Measurements from ENCODE around the gene NETO2. TPM values are rescaled to one million over a fixed set of nuclear protein-coding genes. Genes with fewer than 3 reads are reported as not detected.
"Not testable (repeated sequence)": the region's sequence is repeated elsewhere in the genome, so short reads cannot be mapped to it uniquely, and the experiment has no call there.

Gene NETO2
- total RNA-seq, 1 donor from 2014 or later, result 27.5 TPM

DNA sequence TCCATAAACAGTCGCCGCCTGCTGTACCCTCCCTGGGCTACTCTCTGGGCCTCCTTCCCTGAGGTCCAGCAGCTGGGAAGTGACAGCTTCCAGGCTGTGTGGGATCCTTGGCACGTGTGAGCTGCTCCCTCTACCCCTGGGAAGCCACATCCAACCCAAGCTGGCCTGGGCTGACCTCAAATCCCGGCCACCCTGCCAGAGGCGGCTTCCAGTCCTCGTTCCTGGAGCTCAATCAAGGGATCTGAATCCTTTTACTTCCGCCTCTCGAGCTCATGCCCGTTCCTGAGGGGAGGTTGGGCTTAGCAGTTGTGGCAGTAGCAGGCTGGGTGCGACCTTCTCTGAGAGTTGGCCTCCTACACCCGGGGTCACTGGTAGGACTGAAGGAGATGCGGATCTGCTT lies 82.5 kb downstream of the NETO2 start:
- Mint-ChIP-seq H3K27ac (no peak overlapping the region), H3K4me1 (no peaks in the 10 kb centered on the region), H3K9me3 (peaks cover 13% of the 10 kb centered on the region), H3K4me3 (no peak overlapping the region), H3K36me3 (no peaks in the 10 kb centered on the region), H3K27me3 (ENCODE audit: low read depth) (no peaks in the 10 kb centered on the region)
- peak in 1 of 2 experiments; percentile 34 for DNase-seq (ENCODE audit: low spot score in 2 of 2, unreplicated experiment in 2 of 2)
- TF ChIP-seq, protein P1, sequence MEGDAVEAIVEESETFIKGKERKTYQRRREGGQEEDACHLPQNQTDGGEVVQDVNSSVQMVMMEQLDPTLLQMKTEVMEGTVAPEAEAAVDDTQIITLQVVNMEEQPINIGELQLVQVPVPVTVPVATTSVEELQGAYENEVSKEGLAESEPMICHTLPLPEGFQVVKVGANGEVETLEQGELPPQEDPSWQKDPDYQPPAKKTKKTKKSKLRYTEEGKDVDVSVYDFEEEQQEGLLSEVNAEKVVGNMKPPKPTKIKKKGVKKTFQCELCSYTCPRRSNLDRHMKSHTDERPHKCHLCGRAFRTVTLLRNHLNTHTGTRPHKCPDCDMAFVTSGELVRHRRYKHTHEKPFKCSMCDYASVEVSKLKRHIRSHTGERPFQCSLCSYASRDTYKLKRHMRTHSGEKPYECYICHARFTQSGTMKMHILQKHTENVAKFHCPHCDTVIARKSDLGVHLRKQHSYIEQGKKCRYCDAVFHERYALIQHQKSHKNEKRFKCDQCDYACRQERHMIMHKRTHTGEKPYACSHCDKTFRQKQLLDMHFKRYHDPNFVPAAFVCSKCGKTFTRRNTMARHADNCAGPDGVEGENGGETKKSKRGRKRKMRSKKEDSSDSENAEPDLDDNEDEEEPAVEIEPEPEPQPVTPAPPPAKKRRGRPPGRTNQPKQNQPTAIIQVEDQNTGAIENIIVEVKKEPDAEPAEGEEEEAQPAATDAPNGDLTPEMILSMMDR (IDR thresholded peaks at IDR 0.05; ENCODE audit: unreplicated experiment), result no peak

DNA sequence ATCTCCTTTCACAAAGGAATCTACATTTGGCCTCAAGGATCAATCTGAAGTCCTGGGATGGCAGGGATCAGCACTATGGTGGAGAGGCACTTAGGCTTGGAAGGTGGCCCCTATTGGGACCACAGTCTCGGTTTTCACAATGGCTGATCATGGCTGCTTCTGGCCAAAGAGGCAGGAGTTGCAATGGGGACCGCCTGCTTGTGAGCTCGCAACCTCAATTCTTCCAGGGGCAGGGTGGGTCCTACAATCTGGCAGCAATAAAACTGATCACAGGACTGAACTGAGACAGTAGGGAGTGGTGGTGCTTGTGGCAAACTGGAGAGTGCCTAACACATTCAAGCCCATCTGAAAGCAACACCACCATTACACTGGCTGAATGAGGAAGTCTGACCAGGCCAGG lies 83.1 kb downstream of the NETO2 start:
- TF ChIP-seq, protein P1 (IDR thresholded peaks at IDR 0.05; ENCODE audit: unreplicated experiment), result no peak
- no peak overlapping the region for H3K27ac Mint-ChIP-seq

DNA sequence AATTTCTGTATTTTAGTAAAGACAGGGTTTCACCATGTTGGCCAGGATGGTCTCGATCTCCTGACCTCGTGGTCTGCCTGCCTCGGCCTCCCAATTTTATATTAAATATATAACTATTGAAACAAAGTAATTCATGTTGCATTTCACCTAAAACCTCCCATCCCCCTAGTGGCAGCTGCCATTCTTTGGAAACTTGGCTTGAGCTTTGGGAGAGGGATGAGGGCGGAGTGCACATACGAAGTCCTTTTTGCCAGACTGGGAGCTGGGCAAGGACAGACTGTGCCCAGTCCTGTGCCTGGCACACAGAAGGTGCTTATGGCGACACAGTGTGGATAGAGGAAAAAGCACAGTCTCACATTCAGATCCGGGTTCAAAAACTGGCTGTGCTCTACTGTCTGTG lies 83.8 kb downstream of the NETO2 start:
- Mint-ChIP-seq H3K27ac (no peak overlapping the region), H3K4me1 (no peaks in the 10 kb centered on the region), H3K27me3 (ENCODE audit: low read depth) (no peaks in the 10 kb centered on the region), H3K9me3 (peaks cover 13% of the 10 kb centered on the region), H3K4me3 (no peak overlapping the region), H3K36me3 (no peaks in the 10 kb centered on the region)
- no peak for DNase-seq (ENCODE audit: low spot score in 2 of 2, unreplicated experiment in 2 of 2)
- TF ChIP-seq, protein P1 (IDR thresholded peaks at IDR 0.05; ENCODE audit: unreplicated experiment), result peak; percentile 26

More for the DNA sequence above, 83.1 kb downstream of the NETO2 start:
- Mint-ChIP-seq H3K36me3 (no peaks in the 10 kb centered on the region), H3K27me3 (ENCODE audit: low read depth) (no peaks in the 10 kb centered on the region), H3K4me3 (no peak overlapping the region), H3K4me1 (no peaks in the 10 kb centered on the region), H3K9me3 (peaks cover 13% of the 10 kb centered on the region)
- peak in 1 of 2 experiments; percentile 7 for DNase-seq (ENCODE audit: low spot score in 2 of 2, unreplicated experiment in 2 of 2)

DNA sequence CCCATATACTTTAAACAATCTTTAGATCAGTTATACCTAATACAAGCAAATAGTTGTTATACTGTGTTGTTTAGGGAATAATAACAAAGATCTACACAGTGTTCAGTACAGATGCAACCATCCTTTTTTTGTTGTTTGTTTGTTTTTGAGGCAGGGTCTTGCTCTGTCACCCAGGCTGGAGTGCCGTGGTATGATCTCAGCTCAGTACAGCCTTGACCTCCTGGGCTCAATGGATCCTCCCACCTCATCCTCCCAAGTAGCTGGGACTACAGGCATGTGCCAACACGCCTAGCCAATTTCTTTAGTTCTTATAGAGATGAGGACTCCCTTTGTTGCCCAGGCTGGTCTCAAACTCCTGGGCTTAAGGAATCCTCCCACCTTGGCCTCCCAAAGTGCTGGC lies 84.6 kb downstream of the NETO2 start:
- not testable (repeated sequence) for DNase-seq (ENCODE audit: low spot score in 2 of 2, unreplicated experiment in 2 of 2)

DNA sequence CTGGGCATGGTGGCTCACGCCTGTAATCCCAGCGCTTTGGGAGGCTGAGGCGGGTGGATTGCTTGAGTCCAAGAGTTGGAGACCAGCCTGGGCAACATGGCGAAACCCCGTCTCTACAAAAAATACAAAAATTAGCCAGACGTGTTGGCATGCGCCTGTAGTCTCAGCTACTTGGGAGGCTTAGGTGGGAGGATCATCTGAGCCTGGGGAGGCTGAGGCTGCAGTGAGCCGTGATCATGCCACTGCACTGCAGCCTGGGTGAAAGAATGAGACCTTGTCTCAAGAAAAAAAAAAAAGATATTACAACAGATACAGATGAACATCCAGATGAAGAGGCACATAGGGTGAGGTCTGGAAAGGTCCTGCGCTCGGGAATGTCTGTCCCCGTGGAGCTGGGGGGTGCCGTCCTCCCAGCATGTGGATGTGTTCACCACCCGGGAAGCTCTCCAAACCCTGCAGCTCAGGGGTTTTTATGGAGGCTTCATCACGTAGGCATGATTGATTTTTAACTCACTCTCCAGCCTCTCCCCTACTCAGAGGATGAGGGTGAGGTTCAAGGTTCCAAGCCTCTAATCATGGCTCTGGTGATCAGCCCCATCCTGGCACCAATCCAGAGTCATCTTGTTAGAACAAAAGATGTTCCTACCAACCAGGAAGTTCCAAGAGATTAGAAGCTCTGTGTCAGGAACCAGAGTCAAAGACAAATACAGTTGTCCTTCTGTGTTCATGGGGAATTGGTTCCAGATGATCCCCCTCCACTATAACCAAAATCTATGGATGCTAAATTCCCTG lies 85.3 kb downstream of the NETO2 start:
- Mint-ChIP-seq H3K4me3 (no peak overlapping the region), H3K9me3 (peaks cover 13% of the 10 kb centered on the region), H3K4me1 (no peaks in the 10 kb centered on the region), H3K27ac (no peak overlapping the region), H3K36me3 (no peaks in the 10 kb centered on the region), H3K27me3 (ENCODE audit: low read depth) (no peaks in the 10 kb centered on the region)
- DNase-seq (ENCODE audit: low spot score in 2 of 2, unreplicated experiment in 2 of 2), result no peak
- TF ChIP-seq, protein P1 (IDR thresholded peaks at IDR 0.05; ENCODE audit: unreplicated experiment), result no peak

More for the DNA sequence above, 84.6 kb downstream of the NETO2 start:
- H3K4me1 Mint-ChIP-seq; H3K4me3 Mint-ChIP-seq; H3K27ac Mint-ChIP-seq; H3K27me3 Mint-ChIP-seq (ENCODE audit: low read depth); H3K36me3 Mint-ChIP-seq: not testable (repeated sequence)
- H3K9me3 Mint-ChIP-seq, result peaks cover 13% of the 10 kb centered on the region

DNA sequence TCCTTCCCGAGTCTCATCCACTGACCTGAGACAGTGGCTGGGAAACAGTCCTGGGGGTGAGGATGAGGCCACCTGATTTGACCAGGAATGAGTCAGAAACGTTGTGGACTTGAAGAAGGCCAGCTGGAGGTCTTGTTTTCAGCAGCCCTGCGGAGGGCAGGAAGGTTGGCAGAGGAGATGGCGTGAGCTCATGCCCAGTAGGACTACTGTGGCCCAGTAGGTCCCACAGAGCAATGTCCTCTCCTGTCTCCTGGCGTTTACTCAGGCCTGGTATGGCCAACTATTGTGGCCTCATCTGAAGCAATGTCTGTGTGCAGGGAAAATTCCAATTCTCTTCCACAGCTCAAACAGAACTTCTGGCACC lies 86.1 kb downstream of the NETO2 start:
- H3K27me3 Mint-ChIP-seq (ENCODE audit: low read depth), result no peaks in the 10 kb centered on the region
- no peak overlapping the region for H3K27ac Mint-ChIP-seq
- no peak overlapping the region for H3K4me3 Mint-ChIP-seq
- no peaks in the 10 kb centered on the region for H3K36me3 Mint-ChIP-seq
- H3K4me1 Mint-ChIP-seq, result no peaks in the 10 kb centered on the region
- no peak for DNase-seq (ENCODE audit: low spot score in 2 of 2, unreplicated experiment in 2 of 2)
- TF ChIP-seq, protein P1 (IDR thresholded peaks at IDR 0.05; ENCODE audit: unreplicated experiment), result no peak
- H3K9me3 Mint-ChIP-seq, result peaks cover 4% of the 10 kb centered on the region
